Pons (tissue), 1 donor: ENCODE results near the gene TRIO.
A peak's percentile ranks its signal among the peaks of the same experiment; 100 is the strongest.

Experiments used
- DNase-seq: peaks from one replicate; pipeline ENCODE4 v3.0.0-alpha.2; 2016; ENCODE audit warnings: low spot score

The TRIO gene

GRCh38 chr5:14247054-14247386 is 103.9 kb downstream of the TRIO start:
- no peak for DNase-seq

GRCh38 chr5:14249258-14250082 is 106.3 kb downstream of the TRIO start:
- DNase-seq: no peak

- peak; percentile 85 for DNase-seq
These were observed 107.0 kb downstream of the TRIO start for GRCh38 chr5:14250084-14250695.

GRCh38 chr5:14250748-14251701 is 107.9 kb downstream of the TRIO start:
- no peak for DNase-seq

- no peak for DNase-seq
These were observed 108.6 kb downstream of the TRIO start for GRCh38 chr5:14251733-14252132.

- no peak for DNase-seq
These were observed 109.7 kb downstream of the TRIO start for GRCh38 chr5:14252793-14253192.

GRCh38 chr5:14254686-14255085 is 111.5 kb downstream of the TRIO start:
- no peak for DNase-seq

- no peak for DNase-seq
These were observed 113.0 kb downstream of the TRIO start for GRCh38 chr5:14256026-14256690.

GRCh38 chr5:14256756-14257393 is 113.7 kb downstream of the TRIO start:
- no peak for DNase-seq

GRCh38 chr5:14257995-14258403 is 114.9 kb downstream of the TRIO start:
- no peak for DNase-seq

- no peak for DNase-seq
These were observed 115.7 kb downstream of the TRIO start for GRCh38 chr5:14258840-14259239.

- no peak for DNase-seq
These were observed 117.5 kb downstream of the TRIO start for GRCh38 chr5:14260637-14261036.

GRCh38 chr5:14261235-14261634 is 118.1 kb downstream of the TRIO start:
- no peak for DNase-seq

- DNase-seq: no peak
These were observed 118.9 kb downstream of the TRIO start for GRCh38 chr5:14261856-14262611.

- DNase-seq: no peak
These were observed 120.0 kb downstream of the TRIO start for GRCh38 chr5:14263113-14263512.

- DNase-seq: no peak
These were observed 120.6 kb downstream of the TRIO start for GRCh38 chr5:14263699-14264098.

- peak; percentile 87 for DNase-seq
These were observed 121.6 kb downstream of the TRIO start for GRCh38 chr5:14264605-14265316.

- no peak for DNase-seq
These were observed 122.4 kb downstream of the TRIO start for GRCh38 chr5:14265570-14265969.

GRCh38 chr5:14266171-14266570 is 123.0 kb downstream of the TRIO start:
- DNase-seq: no peak

GRCh38 chr5:14266686-14267085 is 123.5 kb downstream of the TRIO start:
- no peak for DNase-seq
